Measurements from ENCODE around the gene CDK2.

Gene CDK2

GRCh38 chr12:55930771-55931316 lies 35.8 kb upstream of the CDK2 start, which contains the start of gene DGKA:
Gene DGKA (plus strand): TSS chr12:55931162. CDS start chr12:55936504, 5,342 bp downstream.
- ATAC-seq (ENCODE audit: low read depth) (peak; percentile 38), DNase-seq (ENCODE audit: low spot score) (no peak)
- peak within 1 kb of the TSS; percentile 61 for H3K4me3 ChIP-seq (ENCODE audit: severe bottlenecking)
- peak within 1 kb of the TSS; percentile 98 for H3K27ac ChIP-seq (ENCODE audit: poor library complexity, severe bottlenecking)
- TF ChIP-seq CTCF (IDR thresholded peaks at IDR 0.05; ENCODE audit: poor library complexity, severe bottlenecking), result peak; percentile 88
- peaks cover 29% of the 10 kb centered on the region for H3K36me3 ChIP-seq (ENCODE audit: low read depth)
- no peaks in the 10 kb centered on the region for H3K27me3 ChIP-seq (ENCODE audit: insufficient read depth, poor library complexity, severe bottlenecking)
- H3K9me3 ChIP-seq (ENCODE audit: severe bottlenecking), result no peaks in the 10 kb centered on the region
- peaks cover 43% of the 10 kb centered on the region for H3K4me1 ChIP-seq (ENCODE audit: insufficient read depth, poor library complexity, severe bottlenecking)

DNA sequence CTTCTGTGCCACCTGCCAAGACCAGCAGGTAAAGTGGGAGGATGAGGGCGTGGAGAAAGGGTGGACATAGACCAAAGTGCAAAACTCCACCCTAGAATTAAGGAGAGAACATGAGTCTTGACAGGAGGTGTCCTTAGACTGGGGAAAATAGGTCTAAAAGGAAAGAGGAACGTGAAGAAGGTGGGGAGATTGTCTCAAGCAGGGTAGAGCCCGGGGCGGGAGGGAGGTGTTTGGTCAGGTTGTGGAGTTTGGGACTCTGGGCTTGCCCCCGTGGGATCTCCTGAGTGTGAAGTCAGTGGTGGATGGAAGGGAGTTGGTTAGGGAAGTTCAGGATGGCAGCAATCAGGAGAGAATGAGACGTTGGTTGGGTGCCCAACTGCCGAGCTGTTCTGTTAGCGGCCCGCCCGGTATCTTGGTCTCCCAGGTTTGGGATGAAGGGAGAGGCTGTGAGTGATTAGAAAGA lies 35.3 kb upstream of the CDK2 start:
- no peak for TF ChIP-seq CTCF (IDR thresholded peaks at IDR 0.05; ENCODE audit: poor library complexity, severe bottlenecking)
- ATAC-seq (ENCODE audit: low read depth) (no peak; the same call in 2 of the 3 replicates), DNase-seq (ENCODE audit: low spot score) (no peak)
- peak overlapping the region; percentile 98 for H3K27ac ChIP-seq (ENCODE audit: poor library complexity, severe bottlenecking)
- H3K27me3 ChIP-seq (ENCODE audit: insufficient read depth, poor library complexity, severe bottlenecking), result no peaks in the 10 kb centered on the region
- peaks cover 43% of the 10 kb centered on the region for H3K4me1 ChIP-seq (ENCODE audit: insufficient read depth, poor library complexity, severe bottlenecking)
- peak overlapping the region; percentile 61 for H3K4me3 ChIP-seq (ENCODE audit: severe bottlenecking)
- no peaks in the 10 kb centered on the region for H3K9me3 ChIP-seq (ENCODE audit: severe bottlenecking)
- H3K36me3 ChIP-seq (ENCODE audit: low read depth), result peaks cover 30% of the 10 kb centered on the region

GRCh38 chr12:55931780-55932550 lies 34.7 kb upstream of the CDK2 start:
- H3K36me3 ChIP-seq (ENCODE audit: low read depth), result peaks cover 37% of the 10 kb centered on the region
- peak overlapping the region; percentile 98 for H3K27ac ChIP-seq (ENCODE audit: poor library complexity, severe bottlenecking)
- no peak for TF ChIP-seq CTCF (IDR thresholded peaks at IDR 0.05; ENCODE audit: poor library complexity, severe bottlenecking)
- DNase-seq (ENCODE audit: low spot score) (no peak), ATAC-seq (ENCODE audit: low read depth) (peak; percentile 21; the same call in 2 of the 3 replicates)
- H3K4me1 ChIP-seq (ENCODE audit: insufficient read depth, poor library complexity, severe bottlenecking), result peaks cover 45% of the 10 kb centered on the region
- no peaks in the 10 kb centered on the region for H3K27me3 ChIP-seq (ENCODE audit: insufficient read depth, poor library complexity, severe bottlenecking)
- H3K4me3 ChIP-seq (ENCODE audit: severe bottlenecking), result peak overlapping the region; percentile 61
- H3K9me3 ChIP-seq (ENCODE audit: severe bottlenecking), result no peaks in the 10 kb centered on the region

DNA sequence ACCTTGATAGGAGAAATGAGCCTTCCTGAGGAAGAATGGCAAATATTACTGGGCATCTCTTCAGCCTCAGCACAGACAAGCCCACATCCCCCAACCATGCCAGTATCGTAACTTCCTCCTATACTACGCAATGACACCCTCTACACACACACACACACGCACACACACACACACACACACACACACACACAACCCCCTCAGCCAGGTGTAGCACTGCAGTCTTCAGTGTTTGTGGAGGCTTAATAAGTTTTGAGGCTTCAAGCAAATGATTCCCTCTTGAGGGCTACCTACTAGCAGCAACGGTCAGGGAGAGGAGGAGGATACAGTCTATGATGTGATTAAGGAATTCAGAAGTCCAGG lies 34.1 kb upstream of the CDK2 start:
- 0 out of 3 replicates have a peak, but pooled peaks have one; percentile 3 for ATAC-seq (ENCODE audit: low read depth)
- H3K36me3 ChIP-seq (ENCODE audit: low read depth), result peaks cover 42% of the 10 kb centered on the region

More for the DNA sequence above, 34.1 kb upstream of the CDK2 start:
- peak overlapping the region; percentile 98 for H3K27ac ChIP-seq (ENCODE audit: poor library complexity, severe bottlenecking)
- peak overlapping the region; percentile 61 for H3K4me3 ChIP-seq (ENCODE audit: severe bottlenecking)
- DNase-seq (ENCODE audit: low spot score), result no peak
- peaks cover 51% of the 10 kb centered on the region for H3K4me1 ChIP-seq (ENCODE audit: insufficient read depth, poor library complexity, severe bottlenecking)
- no peak for TF ChIP-seq CTCF (IDR thresholded peaks at IDR 0.05; ENCODE audit: poor library complexity, severe bottlenecking)
- no peaks in the 10 kb centered on the region for H3K9me3 ChIP-seq (ENCODE audit: severe bottlenecking)
- no peaks in the 10 kb centered on the region for H3K27me3 ChIP-seq (ENCODE audit: insufficient read depth, poor library complexity, severe bottlenecking)

All from RWPE2 (cell line).